ENCODE results near the gene PARK7. TPM values are rescaled to one million over a fixed set of nuclear protein-coding genes. Genes with fewer than 3 reads are reported as not detected.

Gene PARK7
- total RNA-seq, 4 donors from 2014 or later, result 222 to 327 (median 257) TPM

- DNase-seq, result peak; percentile 52 to 59
- Histone ChIP-seq H3K36me3 (peaks cover 0 to 4% of the 10 kb centered on the region in 2 donors), H3K4me3 (replicated peaks in 1 of 3) (no peak overlapping the region), H3K27ac (peak overlapping the region; percentile 13 to 76 (median 67)), H3K27me3 (no peaks in the 10 kb centered on the region), H3K9me3 (no peaks in the 10 kb centered on the region), H3K4me1 (peaks cover 11 to 34% of the 10 kb centered on the region in 2 donors)
- intact Hi-C loops (cut with DNase I), result no loop called here
- WGBS, 2 donors, result 47 to 60% methylated on average over 12 to 17 of the region's 17 CpGs
- no peak for TF ChIP-seq CTCF (IDR thresholded peaks at IDR 0.05)
Measured at GRCh38 chr1:8004803-8005573, 43.5 kb downstream of the PARK7 start.

- peaks cover 11 to 34% of the 10 kb centered on the region in 2 donors for H3K4me1 ChIP-seq
- 69 to 78% methylated on average over 12 of the region's 12 CpGs for WGBS, 2 donors
- no peak for DNase-seq
- H3K36me3 ChIP-seq, result peaks cover 5 to 6% of the 10 kb centered on the region in 2 donors
- TF ChIP-seq POLR2A (IDR thresholded peaks at IDR 0.05) (no peak), CTCF (IDR thresholded peaks at IDR 0.05) (no peak)
- H3K27me3 ChIP-seq, result no peaks in the 10 kb centered on the region
- peak overlapping the region in 2 of 3 donors; percentile 51 to 76 for H3K27ac ChIP-seq
- no peak overlapping the region for H3K4me3 ChIP-seq (replicated peaks in 1 of 3)
- H3K9me3 ChIP-seq, result no peaks in the 10 kb centered on the region
- intact Hi-C loops (cut with DNase I), result no loop called here
Measured at GRCh38 chr1:8006037-8006963, 44.8 kb downstream of the PARK7 start.

GRCh38 chr1:8009043-8010002, 47.8 kb downstream of the PARK7 start:
- peaks cover 23 to 36% of the 10 kb centered on the region in 2 donors for H3K36me3 ChIP-seq
- intact Hi-C loops (cut with DNase I), result no loop called here

More at GRCh38 chr1:8009043-8010002, 47.8 kb downstream of the PARK7 start:
- Histone ChIP-seq H3K4me1 (peaks cover 11 to 26% of the 10 kb centered on the region in 2 donors), H3K27ac (no peak overlapping the region), H3K27me3 (no peaks in the 10 kb centered on the region), H3K4me3 (replicated peaks in 1 of 3) (no peak overlapping the region), H3K9me3 (no peaks in the 10 kb centered on the region)
- TF ChIP-seq POLR2A (IDR thresholded peaks at IDR 0.05) (no peak), CTCF (IDR thresholded peaks at IDR 0.05) (no peak)
- WGBS, 2 donors, result 93 to 96% methylated on average over 18 of the region's 18 CpGs
- no peak for DNase-seq

Measured in thyroid gland (tissue), 4 donors.